ENCODE results near the gene METRNL.
"Not testable (repeated sequence)": the region's sequence is repeated elsewhere in the genome, so short reads cannot be mapped to it uniquely, and the experiment has no call there.

- not testable (repeated sequence) for TF ChIP-seq POLR2A (IDR thresholded peaks at IDR 0.05; ENCODE audit: low read depth, low read length); TAF1 (IDR thresholded peaks at IDR 0.05; ENCODE audit: borderline replicate concordance, low read depth, low read length); POLR2AphosphoS5 (IDR thresholded peaks at IDR 0.05; ENCODE audit: low read depth, low read length)
Measured at GRCh38 chr17:83066543-83066890, 12.9 kb upstream of the METRNL start.
